Astrocyte (in vitro differentiated cells and primary cell): ENCODE measurements around the gene APOL6. TPM values are rescaled to one million over a fixed set of nuclear protein-coding genes. Genes with fewer than 3 reads are reported as not detected.

Source experiments
- DNase-seq: peaks from one replicate; pipeline ENCODE4 v3.0.0-alpha.2; 2010; ENCODE audit warnings: low read depth
- FAIRE-seq: peaks from 2 replicates; lab custom pipeline; 2011; peaks lifted over from hg19 to GRCh38; lab: Jason Lieb, UNC
- H2AFZ ChIP-seq: 2 replicates; pipeline ENCODE4 v1.6.0; 2012; ENCODE audit warnings: low read depth, low read length, inconsistent platforms
- H3K27ac ChIP-seq: 2 replicates; pipeline ENCODE4 v1.5.1; 2011; ENCODE audit warnings: low read depth, low read length, inconsistent platforms
- H3K27me3 ChIP-seq: 2 replicates; pipeline ENCODE4 v1.6.0; 2011; ENCODE audit warnings: low read length, inconsistent platforms; ENCODE audit not compliant: insufficient read depth
- H3K36me3 ChIP-seq: 2 replicates; pipeline ENCODE4 v1.5.1; 2011; ENCODE audit warnings: low read length, inconsistent platforms; ENCODE audit not compliant: insufficient read depth
- H3K4me1 ChIP-seq: 2 replicates; pipeline ENCODE4 v1.5.1; 2011; ENCODE audit warnings: low read length, inconsistent platforms; ENCODE audit not compliant: insufficient read depth
- H3K4me2 ChIP-seq: 2 replicates; pipeline ENCODE4 v1.6.0; 2012; ENCODE audit warnings: low read length, inconsistent platforms
- H3K4me3 ChIP-seq: 2 replicates; pipeline ENCODE4 v1.5.1; 2011; ENCODE audit warnings: low read depth, mild to moderate bottlenecking, low read length, inconsistent platforms; ENCODE audit not compliant: insufficient read depth
- H3K79me2 ChIP-seq: 2 replicates; pipeline ENCODE4 v1.6.0; 2012; ENCODE audit warnings: mild to moderate bottlenecking, low read length, inconsistent platforms; ENCODE audit not compliant: insufficient read depth
- H3K9ac ChIP-seq: 2 replicates; pipeline ENCODE4 v1.6.0; 2012; ENCODE audit warnings: mild to moderate bottlenecking, low read length, inconsistent platforms
- H3K9me3 ChIP-seq: 2 replicates; pipeline ENCODE4 v1.5.1; 2012; ENCODE audit warnings: low read depth, mild to moderate bottlenecking, low read length, inconsistent platforms; ENCODE audit not compliant: insufficient read depth
- H4K20me1 ChIP-seq: 2 replicates; pipeline ENCODE4 v1.6.0; 2012; ENCODE audit warnings: low read length, inconsistent platforms; ENCODE audit not compliant: insufficient read depth
- H3K27ac Mint-ChIP-seq: one replicate; pipeline ENCODE4 v1.8.0; 2021; ENCODE audit warnings: mild to moderate bottlenecking, mixed read lengths; ENCODE audit not compliant: unreplicated experiment
- H3K27me3 Mint-ChIP-seq: one replicate; pipeline ENCODE4 v1.8.0; 2021; ENCODE audit warnings: low read depth, mixed read lengths; ENCODE audit not compliant: unreplicated experiment
- H3K36me3 Mint-ChIP-seq: one replicate; pipeline ENCODE4 v1.8.0; 2021; ENCODE audit warnings: low read depth, mixed read lengths; ENCODE audit not compliant: unreplicated experiment
- H3K4me1 Mint-ChIP-seq: one replicate; pipeline ENCODE4 v1.8.0; 2021; ENCODE audit warnings: low read depth, mixed read lengths; ENCODE audit not compliant: unreplicated experiment
- H3K4me3 Mint-ChIP-seq: one replicate; pipeline ENCODE4 v1.8.0; 2021; ENCODE audit warnings: mild to moderate bottlenecking, moderate library complexity, mixed read lengths; ENCODE audit not compliant: unreplicated experiment
- H3K9me3 Mint-ChIP-seq: one replicate; pipeline ENCODE4 v1.8.0; 2021; ENCODE audit warnings: mild to moderate bottlenecking, mixed read lengths; ENCODE audit not compliant: unreplicated experiment
- CTCF ChIP-seq: IDR thresholded peaks from 2 replicates; pipeline ENCODE4 v1.5.1; 2011; ENCODE audit warnings: low read depth, mild to moderate bottlenecking, inconsistent platforms, low read length, moderate library complexity; ENCODE audit not compliant: insufficient read depth
- EZH2 ChIP-seq: IDR thresholded peaks from 2 replicates; pipeline ENCODE4 v1.6.1; 2012; ENCODE audit warnings: mild to moderate bottlenecking, low read length, inconsistent platforms; ENCODE audit not compliant: insufficient read depth
- total RNA-seq: library from RNA; stranded (reverse); gene quantifications from 2 replicates; pipeline ENCODE4 v1.2.1, GENCODE V29; 2021

The APOL6 gene
- total RNA-seq, 1 donor from 2014 or later: 5.9 TPM

GRCh38 chr22:35651085-35651484, 2.8 kb downstream of the APOL6 start:
- Histone ChIP-seq H3K27ac (no peak overlapping the region), H3K36me3 (no peaks in the 10 kb centered on the region), H3K4me2 (no peak overlapping the region), H3K4me3 (no peak overlapping the region), H4K20me1 (no peaks in the 10 kb centered on the region), H3K9ac (no peak overlapping the region), H3K9me3 (no peaks in the 10 kb centered on the region), H3K79me2 (no peaks in the 10 kb centered on the region), H2AFZ (no peak overlapping the region), H3K27me3 (no peaks in the 10 kb centered on the region), H3K4me1 (peaks cover 22% of the 10 kb centered on the region)
- FAIRE-seq (no peak), DNase-seq (no peak)
- H3K4me1 Mint-ChIP-seq: peaks cover 7% of the 10 kb centered on the region
- peaks cover 4% of the 10 kb centered on the region for H3K36me3 Mint-ChIP-seq
- peaks cover 4% of the 10 kb centered on the region for H3K27me3 Mint-ChIP-seq
- TF ChIP-seq CTCF (no peak), EZH2 (no peak)
- H3K4me3 Mint-ChIP-seq: no peak overlapping the region
- peaks cover 9% of the 10 kb centered on the region for H3K9me3 Mint-ChIP-seq
- no peak overlapping the region for H3K27ac Mint-ChIP-seq

GRCh38 chr22:35653824-35654223, 5.6 kb downstream of the APOL6 start:
- Mint-ChIP-seq H3K4me1 (peaks cover 2% of the 10 kb centered on the region), H3K4me3 (no peak overlapping the region), H3K27ac (no peak overlapping the region), H3K9me3 (peaks cover 23% of the 10 kb centered on the region), H3K27me3 (peaks cover 3% of the 10 kb centered on the region), H3K36me3 (peaks cover 21% of the 10 kb centered on the region)
- FAIRE-seq (no peak), DNase-seq (no peak)
- no peak overlapping the region for H2AFZ ChIP-seq
- no peaks in the 10 kb centered on the region for H3K27me3 ChIP-seq
- H3K79me2 ChIP-seq: no peaks in the 10 kb centered on the region
- no peaks in the 10 kb centered on the region for H4K20me1 ChIP-seq
- TF ChIP-seq CTCF (no peak), EZH2 (no peak)
- H3K36me3 ChIP-seq: no peaks in the 10 kb centered on the region
- H3K9ac ChIP-seq: no peak overlapping the region
- peaks cover under 1% of the 10 kb centered on the region for H3K4me1 ChIP-seq
- H3K9me3 ChIP-seq: no peaks in the 10 kb centered on the region
- H3K4me3 ChIP-seq: no peak overlapping the region
- H3K27ac ChIP-seq: no peak overlapping the region
- H3K4me2 ChIP-seq: no peak overlapping the region

- Histone ChIP-seq H2AFZ (no peak overlapping the region), H3K27ac (no peak overlapping the region), H3K36me3 (no peaks in the 10 kb centered on the region), H4K20me1 (no peaks in the 10 kb centered on the region), H3K4me3 (no peak overlapping the region), H3K4me1 (no peaks in the 10 kb centered on the region), H3K9me3 (no peaks in the 10 kb centered on the region), H3K27me3 (no peaks in the 10 kb centered on the region), H3K9ac (no peak overlapping the region), H3K79me2 (no peaks in the 10 kb centered on the region), H3K4me2 (no peak overlapping the region)
- no peak overlapping the region for H3K27ac Mint-ChIP-seq
- peaks cover 3% of the 10 kb centered on the region for H3K4me1 Mint-ChIP-seq
- no peak for DNase-seq
- peaks cover 24% of the 10 kb centered on the region for H3K9me3 Mint-ChIP-seq
- H3K4me3 Mint-ChIP-seq: no peak overlapping the region
- peaks cover 34% of the 10 kb centered on the region for H3K36me3 Mint-ChIP-seq
- H3K27me3 Mint-ChIP-seq: peaks cover 3% of the 10 kb centered on the region
- TF ChIP-seq EZH2 (no peak), CTCF (no peak)
- no peak for FAIRE-seq
These were observed 8.1 kb downstream of the APOL6 start for GRCh38 chr22:35656284-35656752.
